Stimulated activated CD4-positive, alpha-beta T cell treated with anti-CD3 and anti-CD28 coated beads, Interleukin-1b, Interleukin-23, amount 100 ng/mL, for 4 hours (primary cell): ENCODE measurements around the gene CCDC30.

ENCODE experiments used
- DNase-seq, 2 donors: peaks; one replicate each; pipeline ENCODE4 v3.0.0-alpha.2; 2020; ENCODE audit warnings: low read depth in 2 of 2

CCDC30 gene

DNA sequence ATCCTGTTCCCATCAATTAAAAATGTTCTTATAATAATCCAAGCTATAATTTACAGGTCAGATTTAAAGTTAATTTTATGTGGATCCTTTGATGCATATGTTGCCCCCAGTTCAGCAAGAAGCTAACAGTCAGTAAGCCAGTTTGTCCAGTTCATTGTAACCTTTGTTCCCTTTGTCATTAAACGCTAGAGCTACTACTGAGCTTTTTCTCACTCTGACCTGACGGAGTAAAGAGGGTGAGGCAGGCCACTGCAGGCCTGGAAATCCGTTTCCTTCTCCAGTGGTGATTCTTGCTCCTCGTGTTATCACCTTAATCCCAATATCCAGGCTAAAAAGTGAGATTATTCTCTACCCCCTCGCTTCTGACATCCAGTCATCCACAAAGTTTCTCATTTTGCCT lies 229.4 kb downstream of the CCDC30 start:
- DNase-seq: no peak

DNA sequence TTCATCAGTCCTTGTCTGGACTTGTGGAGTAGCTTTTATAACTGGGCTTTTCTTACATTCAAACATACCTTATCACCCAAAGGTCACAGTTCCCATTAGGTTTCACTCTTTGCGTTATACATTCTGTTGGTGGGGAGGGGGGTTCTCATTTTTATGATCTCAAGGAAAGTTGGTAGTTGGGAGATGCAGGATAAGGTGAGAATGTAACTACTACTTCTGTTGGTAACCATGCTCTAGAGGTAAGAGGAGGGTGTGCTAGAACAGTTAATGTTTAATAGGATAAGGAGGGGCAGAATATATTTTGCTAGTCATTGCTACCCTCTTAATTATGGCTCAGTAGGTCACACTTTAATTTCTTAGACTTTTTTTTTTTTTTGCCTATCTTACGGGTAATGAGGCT lies 229.8 kb downstream of the CCDC30 start:
- DNase-seq: no peak

DNA sequence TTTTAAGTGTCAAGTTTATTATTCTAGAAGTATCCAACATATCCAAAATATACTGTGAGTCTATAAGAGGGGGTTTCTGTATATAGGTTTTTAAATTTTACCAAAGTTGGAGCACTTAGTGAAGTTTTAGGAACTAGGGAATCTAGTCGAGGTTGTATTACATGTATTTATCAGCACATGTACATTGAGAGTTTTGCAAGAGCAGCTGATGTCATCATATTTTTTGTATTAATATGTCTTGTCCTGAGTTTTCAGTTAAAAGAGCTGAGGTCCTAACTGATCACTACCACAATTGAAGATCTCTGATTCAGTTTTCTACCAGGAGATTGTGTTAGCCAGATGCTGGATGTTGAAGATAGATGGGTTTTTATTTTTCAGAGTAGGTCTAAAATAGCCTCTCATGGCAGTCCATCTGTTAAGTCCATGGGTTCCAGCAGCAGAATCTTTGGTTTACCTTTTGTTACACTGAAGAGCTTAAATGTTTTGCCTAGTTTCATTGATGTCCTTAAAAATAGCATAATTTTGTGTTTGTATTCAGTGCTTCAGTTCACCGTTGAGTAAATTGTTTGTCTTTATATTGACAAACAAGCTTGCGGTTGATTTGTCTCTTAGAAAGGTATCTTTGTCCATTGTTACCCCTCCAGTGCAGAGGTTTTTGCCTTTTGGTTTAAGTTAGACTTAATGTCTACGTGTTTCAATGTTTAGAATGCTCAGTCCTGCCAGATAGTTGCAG lies 235.2 kb downstream of the CCDC30 start:
- no peak for DNase-seq

DNA sequence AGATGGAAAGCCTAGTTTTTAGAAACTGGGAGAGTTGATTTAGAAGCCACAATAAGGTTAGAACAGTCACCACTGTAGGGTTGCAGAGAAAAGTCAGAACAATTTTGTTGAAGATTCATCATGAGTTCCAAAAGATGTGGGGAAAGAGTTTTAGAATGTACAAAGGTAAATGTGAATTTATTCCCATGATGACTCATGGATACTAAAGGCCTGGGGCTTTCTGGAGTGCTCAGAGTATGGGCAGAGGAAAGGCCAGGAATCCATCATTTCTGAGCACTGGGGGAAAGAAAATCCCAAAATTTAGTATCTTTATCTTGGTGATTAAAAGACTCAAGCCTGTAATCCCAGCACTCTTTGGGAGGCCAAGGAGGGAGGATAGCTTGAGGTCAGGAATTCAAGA lies 236.9 kb downstream of the CCDC30 start:
- no peak for DNase-seq

DNA sequence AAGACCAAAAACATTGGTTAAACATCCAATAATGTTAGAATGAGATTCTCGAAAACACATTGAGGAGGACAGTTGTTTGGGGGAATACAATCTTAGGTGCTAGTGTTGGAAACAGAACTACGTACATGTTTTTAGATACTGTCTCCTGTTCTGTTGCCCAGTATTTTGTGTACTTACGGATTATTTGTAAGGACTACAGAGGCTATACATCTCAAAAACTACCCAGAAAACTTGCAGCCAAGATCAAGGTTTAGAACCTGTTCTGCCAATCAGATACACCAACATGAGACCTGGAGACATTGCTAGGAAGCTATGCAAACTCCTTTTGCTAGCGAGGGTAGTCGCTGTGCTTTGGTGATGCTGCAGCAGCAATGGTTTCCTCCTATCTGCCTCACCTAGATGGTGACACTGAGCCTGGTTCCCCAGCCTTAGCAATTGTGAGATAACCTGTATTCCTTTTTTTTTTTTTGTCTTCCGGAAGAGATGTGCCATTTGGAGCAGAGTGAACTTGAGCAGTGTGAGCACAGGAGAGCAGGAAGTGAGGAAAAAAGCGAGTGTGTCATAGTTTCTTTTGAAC lies 240.9 kb downstream of the CCDC30 start:
- DNase-seq: no peak
